Adrenal gland (tissue), 12 donors: ENCODE measurements around the gene RFX1. TPM values are rescaled to one million over a fixed set of nuclear protein-coding genes. Genes with fewer than 3 reads are reported as not detected.

Source experiments
- DNase-seq, 7 donors: peaks; one replicate each; pipeline ENCODE4 v3.0.0-alpha.2; 2019 to 2020
- H3K27ac ChIP-seq, 5 donors: fragments of 200-600 bp; sonication (generic) in 4 of 5; 1 replicate in 3 of 5; 2 replicates in 2 of 5; pipeline versions ENCODE4 v1.5.1 to v1.8.0; 2016 to 2020; ENCODE audit warnings: mild to moderate bottlenecking in 1 of 5
- H3K27me3 ChIP-seq: fragments of 200-600 bp; 2 replicates; pipeline ENCODE4 v1.8.0; 2021
- H3K36me3 ChIP-seq, 2 donors: fragments of 200-600 bp; replicated peaks in 1 of 2; 1 replicate in 1 of 2; 2 replicates in 1 of 2; pipeline versions ENCODE4 v1.5.1 to v1.8.0; 2018 to 2022
- H3K4me1 ChIP-seq, 2 donors: fragments of 200-600 bp; replicated peaks in 1 of 2; 1 replicate in 1 of 2; 2 replicates in 1 of 2; pipeline versions ENCODE4 v1.5.1 to v1.8.0; 2018 to 2021
- H3K4me3 ChIP-seq, 4 donors: fragments of 200-600 bp; sonication (generic) in 3 of 4; one replicate each; pipeline ENCODE4 v1.5.1; 2016 to 2018
- H3K9me3 ChIP-seq, 3 donors: fragments of 200-600 bp; sonication (generic) in 1 of 3; replicated peaks in 1 of 3; 1 replicate in 2 of 3; 2 replicates in 1 of 3; pipeline versions ENCODE4 v1.5.1 to v1.8.0; 2016 to 2021
- CTCF ChIP-seq, 6 experiments: fragments of 450-650 bp in 4 of 6; fragments of 200-600 bp in 2 of 6; sonication (generic) in 1 of 6; IDR thresholded peaks; 1 replicate in 5 of 6; 2 replicates in 1 of 6; pipeline versions ENCODE4 v1.5.1 to v1.8.0; 2016 to 2021; ENCODE audit warnings: antibody characterized with exemption in 6 of 6, mild to moderate bottlenecking in 2 of 6, moderate library complexity in 1 of 6
- POLR2A ChIP-seq, 2 donors: fragments of 450-650 bp; IDR thresholded peaks; one replicate each; pipeline ENCODE4 v1.6.1; 2017; ENCODE audit warnings: antibody characterized with exemption in 2 of 2, mild to moderate bottlenecking in 2 of 2, moderate library complexity in 1 of 2
- WGBS, 4 donors: extraction: QIAGEN DNeasy Blood & Tissue Kit in 2 of 4; methylation state at CpG; one replicate each; pipeline versions ENCODE4 v1.1.5 to v1.1.7; 2013 to 2017; 5-methylcytosine and 5-hydroxymethylcytosine counted together
- intact Hi-C, 2 donors: fragments of 100-400 bp; cut with DNase I; formaldehyde crosslinking; loops; one replicate each; pipeline versions ENCODE4 v1.14.1 to v1.15.0; 2022 to 2023
- polyA plus RNA-seq, 3 donors: library from polyadenylated mRNA; stranded (reverse); fragments of 200-250 nt in 2 of 3; fragments of 350-450 nt in 1 of 3; fragmentation: Illumina TruSeq in 1 of 3; extraction: RNeasy Lipid Tissue Mini Kit (QIAGEN cat#74804) in 1 of 3; gene quantifications; one replicate each; pipeline ENCODE4 v1.2.3, GENCODE V29; 2013 to 2014
- total RNA-seq, 9 donors: library from RNA; depleted of rRNA in 4 of 9; stranded (reverse); fragments of >200 nt in 4 of 9; fragments of 120-200 nt in 1 of 9; fragmentation: NEBNext Ultra II Directional in 1 of 9; extraction: Animal tissue kit (Norgen Biotek cat#: 25700) in 1 of 9; gene quantifications; one replicate each; pipeline versions ENCODE4 v1.1.0 to v1.2.4, GENCODE V29; 2013 to 2023
- donor health status: healthy with polysubstance abuse.
- donor health status: Bipolar disorder and iron deficiency.
- donor health status: DM: yes; HTN: yes; CAD: no.
- donor health status: DM: no; HTN: no; CAD: no.
- donor health status: DM: no; HTN: no; CAD: no.
- donor health status: DM: yes; HTN: yes; CAD: no.

RFX1 gene
- total and polyA plus RNA-seq, 12 donors, result 1.4 to 21.4 (median 7.0) TPM

- intact Hi-C loops, result no loop called here
- H3K9me3 ChIP-seq, result peaks cover 0 to 2% (median 0%) of the 10 kb centered on the region in 3 donors
- TF ChIP-seq POLR2A (IDR thresholded peaks at IDR 0.05) (no peak), CTCF (IDR thresholded peaks at IDR 0.05) (no peak)
- H3K4me3 ChIP-seq, result no peak overlapping the region
- H3K36me3 ChIP-seq, result peaks cover 0 to 12% of the 10 kb centered on the region in 2 donors
- WGBS, 4 donors, result 83 to 91% (median 87%) methylated on average over 16 to 22 of the region's 22 CpGs
- peak overlapping the region in 1 of 5 donors; percentile 44 for H3K27ac ChIP-seq
- H3K27me3 ChIP-seq, result no peaks in the 10 kb centered on the region
- no peak for DNase-seq
- peaks cover 0 to 4% of the 10 kb centered on the region in 2 donors for H3K4me1 ChIP-seq
Observed at GRCh38 chr19:13993590-13994300, 12.4 kb downstream of the RFX1 start.

GRCh38 chr19:13992025-13992424 is 14.1 kb downstream of the RFX1 start:
- no peak overlapping the region for H3K4me3 ChIP-seq
- no peaks in the 10 kb centered on the region for H3K9me3 ChIP-seq
- H3K27ac ChIP-seq, result no peak overlapping the region
- WGBS, 4 donors, result 91 to 100% (median 94%) methylated on average over 3 to 7 of the region's 7 CpGs
- H3K4me1 ChIP-seq, result peaks cover 8 to 11% of the 10 kb centered on the region in 2 donors
- H3K27me3 ChIP-seq, result no peaks in the 10 kb centered on the region
- no peak for DNase-seq
- TF ChIP-seq CTCF (IDR thresholded peaks at IDR 0.05) (no peak), POLR2A (IDR thresholded peaks at IDR 0.05) (no peak)
- intact Hi-C loops, result no loop called here
- peaks cover 0 to 12% of the 10 kb centered on the region in 2 donors for H3K36me3 ChIP-seq

DNA sequence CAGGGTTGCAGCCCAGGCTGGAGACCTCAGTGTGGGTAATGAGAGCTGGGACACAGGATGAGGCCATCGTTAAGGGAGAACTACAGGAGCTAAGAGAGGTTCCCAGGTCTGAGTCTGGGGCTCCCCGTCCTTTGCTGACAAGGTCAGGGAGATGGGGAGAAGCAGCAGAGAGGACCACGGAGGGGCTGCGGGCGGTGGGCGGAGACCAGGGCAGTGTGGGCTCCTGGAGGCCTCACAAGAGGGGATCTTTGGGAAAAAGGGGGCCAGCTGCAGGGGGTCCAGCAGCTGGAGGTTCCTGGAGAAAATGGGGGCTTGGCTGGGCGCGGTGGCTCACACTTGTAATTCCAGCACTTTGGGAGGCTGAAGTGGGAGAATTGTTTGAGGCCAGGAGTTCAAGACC is 16.0 kb downstream of the RFX1 start:
- Histone ChIP-seq H3K4me1 (peaks cover 12 to 20% of the 10 kb centered on the region in 2 donors), H3K27me3 (no peaks in the 10 kb centered on the region), H3K9me3 (no peaks in the 10 kb centered on the region), H3K4me3 (no peak overlapping the region), H3K27ac (no peak overlapping the region), H3K36me3 (peaks cover 0 to 12% of the 10 kb centered on the region in 2 donors)
- intact Hi-C loops, result no loop called here
- WGBS, 4 donors, result 88 to 93% (median 90%) methylated on average over 8 of the region's 8 CpGs
- TF ChIP-seq POLR2A (IDR thresholded peaks at IDR 0.05) (no peak), CTCF (IDR thresholded peaks at IDR 0.05) (no peak)
- no peak for DNase-seq

GRCh38 chr19:13989487-13989886 is 16.6 kb downstream of the RFX1 start:
- no peaks in the 10 kb centered on the region for H3K27me3 ChIP-seq
- no peaks in the 10 kb centered on the region for H3K9me3 ChIP-seq
- TF ChIP-seq CTCF (IDR thresholded peaks at IDR 0.05) (no peak), POLR2A (IDR thresholded peaks at IDR 0.05) (no peak)
- DNase-seq, result no peak
- H3K36me3 ChIP-seq, result peaks cover 0 to 12% of the 10 kb centered on the region in 2 donors
- H3K4me3 ChIP-seq, result no peak overlapping the region
- intact Hi-C loops, result no loop called here
- WGBS, 4 donors, result 87 to 93% (median 92%) methylated on average over 7 of the region's 7 CpGs
- H3K27ac ChIP-seq, result no peak overlapping the region
- H3K4me1 ChIP-seq, result peaks cover 12 to 20% of the 10 kb centered on the region in 2 donors
